ENCODE measurements around the gene ALDH1A3.

Gene ALDH1A3

DNA sequence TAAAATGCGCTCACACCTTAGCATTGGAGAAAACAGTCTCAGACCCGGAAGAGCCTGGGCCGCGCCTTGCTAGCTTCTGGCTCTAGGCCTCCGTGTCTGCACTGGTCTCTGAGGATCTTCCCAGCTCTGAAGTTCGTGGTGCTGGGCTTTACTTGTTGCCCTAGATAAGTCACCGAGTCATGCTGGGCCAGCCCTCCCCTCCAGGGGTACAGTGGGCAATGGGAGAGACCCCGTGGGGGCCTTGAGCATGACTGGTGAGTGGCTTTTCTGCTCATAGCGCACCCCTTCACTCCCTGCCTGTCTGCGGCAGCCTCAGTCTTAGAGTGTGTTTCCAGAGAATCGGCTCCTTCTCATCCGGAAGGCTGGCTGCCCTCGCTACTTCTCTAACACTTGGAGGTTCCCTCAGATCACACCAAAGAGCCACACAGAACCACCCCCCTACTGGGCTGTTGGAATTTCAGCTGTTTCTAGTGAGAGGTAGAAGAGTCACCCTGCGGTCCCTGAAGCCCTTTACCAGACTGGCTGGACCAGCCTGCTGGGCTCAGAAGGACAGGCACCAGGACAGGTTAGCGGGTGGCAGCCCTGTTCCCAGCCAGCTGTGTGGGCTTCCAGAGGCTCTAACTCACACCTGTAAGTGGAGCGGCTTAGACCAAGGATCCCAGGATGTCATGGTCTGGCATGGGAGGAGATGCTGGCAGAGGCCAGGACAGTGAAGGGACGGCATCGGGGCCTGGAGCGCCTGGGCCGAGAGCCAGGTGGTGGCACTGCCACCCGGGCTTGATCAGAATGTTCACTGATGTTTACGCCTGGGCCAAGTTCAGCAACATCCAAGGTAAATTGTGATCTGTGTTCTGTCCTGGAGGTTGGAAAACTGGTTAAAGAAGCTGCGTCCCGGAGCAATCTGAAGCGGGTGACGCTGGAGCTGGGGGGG is 17.9 kb downstream of the ALDH1A3 start:
- no peak overlapping the region for H3K4me3 ChIP-seq (ENCODE audit: low read length)
- no peak for DNase-seq (ENCODE audit: low read depth)
- TF ChIP-seq, protein P1, sequence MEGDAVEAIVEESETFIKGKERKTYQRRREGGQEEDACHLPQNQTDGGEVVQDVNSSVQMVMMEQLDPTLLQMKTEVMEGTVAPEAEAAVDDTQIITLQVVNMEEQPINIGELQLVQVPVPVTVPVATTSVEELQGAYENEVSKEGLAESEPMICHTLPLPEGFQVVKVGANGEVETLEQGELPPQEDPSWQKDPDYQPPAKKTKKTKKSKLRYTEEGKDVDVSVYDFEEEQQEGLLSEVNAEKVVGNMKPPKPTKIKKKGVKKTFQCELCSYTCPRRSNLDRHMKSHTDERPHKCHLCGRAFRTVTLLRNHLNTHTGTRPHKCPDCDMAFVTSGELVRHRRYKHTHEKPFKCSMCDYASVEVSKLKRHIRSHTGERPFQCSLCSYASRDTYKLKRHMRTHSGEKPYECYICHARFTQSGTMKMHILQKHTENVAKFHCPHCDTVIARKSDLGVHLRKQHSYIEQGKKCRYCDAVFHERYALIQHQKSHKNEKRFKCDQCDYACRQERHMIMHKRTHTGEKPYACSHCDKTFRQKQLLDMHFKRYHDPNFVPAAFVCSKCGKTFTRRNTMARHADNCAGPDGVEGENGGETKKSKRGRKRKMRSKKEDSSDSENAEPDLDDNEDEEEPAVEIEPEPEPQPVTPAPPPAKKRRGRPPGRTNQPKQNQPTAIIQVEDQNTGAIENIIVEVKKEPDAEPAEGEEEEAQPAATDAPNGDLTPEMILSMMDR (conservative IDR thresholded peaks at IDR 0.05; ENCODE audit: low read depth, low read length) = no peak

DNA sequence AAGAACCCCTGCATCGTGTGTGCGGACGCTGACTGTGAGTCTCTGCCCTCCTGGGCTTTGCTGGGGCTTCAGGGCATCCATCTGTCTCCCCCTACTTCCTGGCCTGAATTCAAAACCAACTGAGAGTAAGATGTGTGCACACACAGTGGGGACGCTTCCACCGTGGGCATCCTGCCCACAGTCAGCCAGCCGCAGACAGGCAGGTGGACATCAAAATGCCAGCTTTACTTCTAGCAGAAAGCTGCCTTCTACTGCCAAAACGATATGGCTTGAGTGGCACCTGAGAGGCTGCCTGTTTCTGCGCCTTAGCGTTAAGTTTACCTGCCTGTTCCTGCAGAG is 18.5 kb downstream of the ALDH1A3 start:
- TF ChIP-seq, protein P1 (conservative IDR thresholded peaks at IDR 0.05; ENCODE audit: low read depth, low read length) = no peak
- DNase-seq (ENCODE audit: low read depth) = no peak
- H3K4me3 ChIP-seq (ENCODE audit: low read length) = no peak overlapping the region

DNA sequence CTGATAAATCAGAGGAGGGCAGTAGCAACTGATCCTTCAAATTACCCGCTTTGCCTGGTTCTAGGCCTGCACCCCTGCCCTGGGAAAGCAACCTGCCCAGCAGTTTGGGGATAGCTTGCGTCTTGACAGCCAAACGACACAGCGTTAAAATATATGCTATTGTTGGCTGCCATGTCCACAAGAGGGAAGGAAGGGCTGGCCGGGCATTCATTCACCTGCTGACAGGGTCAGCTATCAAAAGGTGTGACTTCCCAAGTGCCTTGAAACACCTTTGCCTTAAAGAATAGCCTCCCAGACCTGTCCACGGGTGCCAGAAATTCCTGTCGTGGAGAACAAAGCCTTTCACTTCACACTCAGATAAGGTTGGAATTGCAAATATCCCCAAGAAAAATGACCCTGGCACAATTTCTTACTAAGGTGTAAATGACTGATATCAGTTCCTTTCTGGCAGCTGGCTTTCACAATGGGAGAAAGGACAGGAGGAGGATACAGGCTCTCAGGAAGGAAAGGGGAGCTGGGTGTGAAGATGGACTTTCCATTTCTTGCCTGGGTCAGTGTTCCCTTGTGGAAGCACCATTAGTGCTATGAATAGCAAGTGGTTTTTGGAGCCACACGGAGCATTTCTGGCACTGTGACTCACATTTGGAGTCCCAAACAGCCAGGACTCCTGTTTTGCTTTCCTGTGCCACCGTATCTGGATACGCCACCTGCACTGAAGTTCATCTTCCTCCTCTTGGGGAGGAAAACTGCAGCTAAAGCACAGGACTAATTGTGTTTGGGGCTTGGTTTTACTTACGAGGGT is 19.2 kb downstream of the ALDH1A3 start:
- TF ChIP-seq, protein P1 (conservative IDR thresholded peaks at IDR 0.05; ENCODE audit: low read depth, low read length) = no peak
- no peak for DNase-seq (ENCODE audit: low read depth)
- no peak overlapping the region for H3K4me3 ChIP-seq (ENCODE audit: low read length)

DNA sequence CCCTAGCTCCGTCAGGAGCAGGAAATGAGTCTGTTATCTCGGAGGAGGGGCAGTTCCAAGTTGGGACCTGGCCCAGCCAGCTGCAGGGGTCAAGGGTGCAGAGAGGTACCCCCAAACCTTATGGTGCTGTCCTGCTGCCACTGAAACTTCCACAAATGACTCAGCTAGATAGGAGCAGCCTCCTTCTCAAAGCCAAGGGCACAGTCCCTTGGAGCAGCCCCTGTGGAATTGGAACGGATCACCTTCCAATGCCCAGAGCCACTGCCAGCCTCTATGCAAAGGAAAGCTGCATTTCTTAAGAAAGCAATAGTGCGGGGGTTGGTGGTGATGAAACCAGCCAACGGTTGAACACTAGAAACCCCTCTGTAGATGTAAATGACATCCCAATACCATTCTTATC is 20.0 kb downstream of the ALDH1A3 start:
- H3K4me3 ChIP-seq (ENCODE audit: low read length) = no peak overlapping the region
- DNase-seq (ENCODE audit: low read depth) = no peak
- TF ChIP-seq, protein P1 (conservative IDR thresholded peaks at IDR 0.05; ENCODE audit: low read depth, low read length) = no peak

DNA sequence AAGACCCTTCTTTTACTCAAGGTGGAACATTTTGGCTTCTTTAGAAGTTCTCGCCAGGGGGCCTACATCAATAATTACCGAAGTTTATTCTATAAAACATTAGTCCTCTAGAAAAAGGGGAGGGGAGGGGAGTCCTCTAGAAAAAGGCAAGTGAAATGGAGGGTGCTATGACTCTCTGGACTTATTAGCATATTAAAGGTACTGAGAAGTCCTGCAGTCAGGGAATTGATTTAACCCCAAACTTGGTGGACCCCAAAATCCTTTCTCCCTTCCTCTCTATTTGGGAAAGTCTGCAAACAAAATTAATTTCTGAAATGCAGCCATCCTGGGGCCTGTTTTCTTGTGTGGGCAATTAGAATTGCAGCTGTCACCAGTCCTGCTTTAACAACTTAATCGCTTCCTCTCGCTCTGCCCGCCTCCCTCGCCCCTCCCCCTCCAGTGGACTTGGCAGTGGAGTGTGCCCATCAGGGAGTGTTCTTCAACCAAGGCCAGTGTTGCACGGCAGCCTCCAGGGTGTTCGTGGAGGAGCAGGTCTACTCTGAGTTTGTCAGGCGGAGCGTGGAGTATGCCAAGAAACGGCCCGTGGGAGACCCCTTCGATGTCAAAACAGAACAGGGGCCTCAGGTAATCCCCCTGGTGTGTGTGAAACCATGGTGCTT is 20.6 kb downstream of the ALDH1A3 start:
- DNase-seq (ENCODE audit: low read depth) = no peak
- TF ChIP-seq, protein P1 (conservative IDR thresholded peaks at IDR 0.05; ENCODE audit: low read depth, low read length) = no peak
- no peak overlapping the region for H3K4me3 ChIP-seq (ENCODE audit: low read length)

DNA sequence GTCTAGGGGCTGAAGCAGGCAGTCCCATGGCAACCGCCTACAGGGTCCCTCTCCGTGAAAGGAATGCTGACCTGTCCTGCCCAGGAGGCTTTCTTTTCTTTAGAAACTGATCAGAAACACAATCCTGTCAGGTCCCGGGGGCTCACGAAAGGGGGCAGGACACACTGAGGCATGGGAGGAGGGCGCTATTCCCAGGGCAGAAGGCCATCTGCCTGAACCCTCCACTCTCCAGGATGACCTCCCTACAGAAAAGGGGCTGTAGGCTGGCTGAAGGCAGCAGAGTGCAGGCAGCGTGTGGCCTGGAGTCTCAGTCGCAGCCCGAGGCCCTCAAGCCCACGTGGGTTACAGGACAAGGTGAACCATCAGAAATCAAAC is 21.2 kb downstream of the ALDH1A3 start:
- no peak for DNase-seq (ENCODE audit: low read depth)
- H3K4me3 ChIP-seq (ENCODE audit: low read length) = no peak overlapping the region
- TF ChIP-seq, protein P1 (conservative IDR thresholded peaks at IDR 0.05; ENCODE audit: low read depth, low read length) = no peak

Measured in retinal pigment epithelial cell (primary cell).